Activated B cell treated with CpG ODN at 0.5 μM for 24 hours (primary cell): ENCODE data around the gene MCUB. TPM values are rescaled to one million over a fixed set of nuclear protein-coding genes. Genes with fewer than 3 reads are reported as not detected.

Source experiments
- ATAC-seq: fragments of 200-7000 bp; cut with Tn5 transposase; one replicate; pipeline ENCODE4 v1.10.0; 2021; ENCODE audit warnings: low read depth, mild to moderate bottlenecking, moderate library complexity
- CTCF ChIA-PET: fragments of 350-600 bp; sonication (Branson Sonifier 250); formaldehyde crosslinking; loops from one replicate; lab custom pipeline; 2021; ENCODE audit warnings: antibody characterized with exemption; lab: Charles Lee
- POLR2A ChIA-PET: fragments of 350-600 bp; sonication (Branson Sonifier 250); formaldehyde crosslinking; loops from one replicate; lab custom pipeline; 2021; ENCODE audit warnings: antibody characterized with exemption; lab: Charles Lee
- DNase-seq: peaks from one replicate; pipeline ENCODE4 v3.0.0; 2022
- H3K27ac Mint-ChIP-seq: one replicate; pipeline ENCODE4 v1.8.0; 2020; ENCODE audit warnings: mixed read lengths
- H3K27me3 Mint-ChIP-seq: one replicate; pipeline ENCODE4 v1.8.0; 2021; ENCODE audit warnings: mixed read lengths
- H3K36me3 Mint-ChIP-seq: one replicate; pipeline ENCODE4 v1.8.0; 2021; ENCODE audit warnings: low read depth, mixed read lengths
- H3K4me1 Mint-ChIP-seq: one replicate; pipeline ENCODE4 v1.8.0; 2021; ENCODE audit warnings: mixed read lengths
- H3K4me3 Mint-ChIP-seq: one replicate; pipeline ENCODE4 v1.8.0; 2020; ENCODE audit warnings: mild to moderate bottlenecking, mixed read lengths
- H3K9me3 Mint-ChIP-seq: one replicate; pipeline ENCODE4 v1.8.0; 2020; ENCODE audit warnings: mixed read lengths
- intact Hi-C: fragments of 100-400 bp; cut with micrococcal nuclease; formaldehyde crosslinking; loops from one replicate; pipeline ENCODE4 v1.15.1; 2024
- total RNA-seq: library from RNA; stranded (reverse); gene quantifications from 2 replicates; pipeline ENCODE4 v1.2.3, GENCODE V29; 2022
- TF ChIP-seq, protein P1 (sequence below): fragments of 200-600 bp; IDR thresholded peaks from one replicate; pipeline ENCODE4 v1.8.0; 2022; ENCODE audit warnings: antibody characterized with exemption, mild to moderate bottlenecking

The MCUB gene
- total RNA-seq, 1 donor from 2014 or later, result 28.9 TPM

- Mint-ChIP-seq H3K27ac (no peak overlapping the region), H3K27me3 (no peaks in the 10 kb centered on the region), H3K4me1 (peaks cover 20% of the 10 kb centered on the region), H3K4me3 (peak overlapping the region; percentile 93), H3K9me3 (no peaks in the 10 kb centered on the region), H3K36me3 (no peaks in the 10 kb centered on the region)
- ChIA-PET CTCF (interaction anchor here (1.0 to 2.0 kb wide), 3 partner anchors 20 to 270 kb away, joined by 3 to 7 read pairs (median 5); partner anchors contain the start of genes PLA2G12A and SEC24B), POLR2A (interaction anchor here (1.3 to 3.1 kb wide), 3 partner anchors 144 to 271 kb away, joined by 3 to 17 read pairs (median 7); partner anchors contain the start of genes MCUB and SEC24B)
- intact Hi-C loops, result loop anchor here (1.0 to 5.0 kb wide), 8 partner anchors 25 to 288 kb away; partner anchors contain the start of genes GAR1 and SEC24B
- DNase-seq, result no peak
- no peak for ATAC-seq
- TF ChIP-seq, protein P1, sequence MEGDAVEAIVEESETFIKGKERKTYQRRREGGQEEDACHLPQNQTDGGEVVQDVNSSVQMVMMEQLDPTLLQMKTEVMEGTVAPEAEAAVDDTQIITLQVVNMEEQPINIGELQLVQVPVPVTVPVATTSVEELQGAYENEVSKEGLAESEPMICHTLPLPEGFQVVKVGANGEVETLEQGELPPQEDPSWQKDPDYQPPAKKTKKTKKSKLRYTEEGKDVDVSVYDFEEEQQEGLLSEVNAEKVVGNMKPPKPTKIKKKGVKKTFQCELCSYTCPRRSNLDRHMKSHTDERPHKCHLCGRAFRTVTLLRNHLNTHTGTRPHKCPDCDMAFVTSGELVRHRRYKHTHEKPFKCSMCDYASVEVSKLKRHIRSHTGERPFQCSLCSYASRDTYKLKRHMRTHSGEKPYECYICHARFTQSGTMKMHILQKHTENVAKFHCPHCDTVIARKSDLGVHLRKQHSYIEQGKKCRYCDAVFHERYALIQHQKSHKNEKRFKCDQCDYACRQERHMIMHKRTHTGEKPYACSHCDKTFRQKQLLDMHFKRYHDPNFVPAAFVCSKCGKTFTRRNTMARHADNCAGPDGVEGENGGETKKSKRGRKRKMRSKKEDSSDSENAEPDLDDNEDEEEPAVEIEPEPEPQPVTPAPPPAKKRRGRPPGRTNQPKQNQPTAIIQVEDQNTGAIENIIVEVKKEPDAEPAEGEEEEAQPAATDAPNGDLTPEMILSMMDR, result no peak
These were observed 143.8 kb downstream of the MCUB start for GRCh38 chr4:109703664-109704361.

- H3K4me3 Mint-ChIP-seq, result no peak overlapping the region
- intact Hi-C loops, result no loop called here
- no peaks in the 10 kb centered on the region for H3K27me3 Mint-ChIP-seq
- CTCF ChIA-PET, result no interaction called here
- POLR2A ChIA-PET, result no interaction called here
- no peak overlapping the region for H3K27ac Mint-ChIP-seq
- TF ChIP-seq, protein P1, result no peak
- DNase-seq, result no peak
- peaks cover 5% of the 10 kb centered on the region for H3K4me1 Mint-ChIP-seq
- peaks cover 15% of the 10 kb centered on the region for H3K36me3 Mint-ChIP-seq
- no peaks in the 10 kb centered on the region for H3K9me3 Mint-ChIP-seq
- no peak for ATAC-seq
These were observed 148.4 kb downstream of the MCUB start for GRCh38 chr4:109708435-109708834.

DNA sequence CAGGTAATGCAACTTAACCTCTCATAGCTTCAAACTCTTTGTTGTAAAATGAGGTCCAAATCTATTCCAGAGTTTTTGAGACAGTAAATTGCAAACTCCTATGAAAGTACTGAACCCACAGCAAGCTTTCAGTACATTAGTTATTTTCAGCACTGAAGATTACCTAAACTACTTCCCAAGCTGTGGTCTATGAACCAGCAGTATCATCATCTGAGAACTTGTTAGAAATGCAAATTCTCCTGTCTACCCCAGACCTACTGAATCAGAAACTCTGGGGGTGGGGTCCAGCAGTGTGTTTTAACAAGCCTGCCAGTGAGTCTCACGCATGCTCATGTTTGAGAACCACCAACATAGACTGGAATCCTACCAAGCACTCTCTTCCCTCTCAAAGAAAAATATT is 148.9 kb downstream of the MCUB start:
- no peak overlapping the region for H3K4me3 Mint-ChIP-seq

DNA sequence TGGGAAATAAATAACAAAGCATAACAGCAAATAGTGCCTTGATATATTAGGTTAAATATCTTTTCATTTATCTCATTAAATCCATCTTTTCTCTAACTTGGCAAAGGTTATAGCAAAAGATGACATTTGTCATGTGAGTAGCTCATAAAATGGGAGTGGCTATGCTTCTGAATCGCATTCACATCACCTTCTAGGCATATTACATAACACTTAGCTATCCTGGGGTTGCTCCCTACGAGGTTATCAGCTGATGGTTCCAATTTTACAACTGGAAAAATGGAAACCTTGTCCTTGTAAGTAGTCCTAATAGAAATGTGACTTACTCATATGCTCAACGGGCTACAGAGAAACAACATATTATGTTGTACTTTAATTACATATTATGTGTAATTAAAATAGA is 153.5 kb downstream of the MCUB start:
- TF ChIP-seq, protein P1, result no peak
- no peaks in the 10 kb centered on the region for H3K4me1 Mint-ChIP-seq
- no peak overlapping the region for H3K4me3 Mint-ChIP-seq
- H3K27me3 Mint-ChIP-seq, result no peaks in the 10 kb centered on the region
- intact Hi-C loops, result no loop called here
- ATAC-seq (no peak), DNase-seq (no peak)
- ChIA-PET POLR2A (no interaction called here), CTCF (no interaction called here)
- H3K36me3 Mint-ChIP-seq, result peaks cover 33% of the 10 kb centered on the region
- no peak overlapping the region for H3K27ac Mint-ChIP-seq
- H3K9me3 Mint-ChIP-seq, result no peaks in the 10 kb centered on the region

More for the DNA sequence above, 148.9 kb downstream of the MCUB start:
- intact Hi-C loops, result no loop called here
- H3K9me3 Mint-ChIP-seq, result no peaks in the 10 kb centered on the region
- no peak overlapping the region for H3K27ac Mint-ChIP-seq
- peaks cover 3% of the 10 kb centered on the region for H3K4me1 Mint-ChIP-seq
- ATAC-seq (no peak), DNase-seq (no peak)
- peaks cover 15% of the 10 kb centered on the region for H3K36me3 Mint-ChIP-seq
- no peaks in the 10 kb centered on the region for H3K27me3 Mint-ChIP-seq
- CTCF ChIA-PET, result no interaction called here
- TF ChIP-seq, protein P1, result no peak
- POLR2A ChIA-PET, result no interaction called here

GRCh38 chr4:109718759-109719158 is 158.7 kb downstream of the MCUB start:
- H3K4me1 Mint-ChIP-seq, result peaks cover 14% of the 10 kb centered on the region
- DNase-seq (no peak), ATAC-seq (no peak)
- no peak overlapping the region for H3K27ac Mint-ChIP-seq
- H3K4me3 Mint-ChIP-seq, result no peak overlapping the region
- TF ChIP-seq, protein P1, result no peak
- ChIA-PET CTCF (no interaction called here), POLR2A (no interaction called here)
- peaks cover 18% of the 10 kb centered on the region for H3K36me3 Mint-ChIP-seq
- no peaks in the 10 kb centered on the region for H3K9me3 Mint-ChIP-seq
- intact Hi-C loops, result no loop called here
- no peaks in the 10 kb centered on the region for H3K27me3 Mint-ChIP-seq
